GM18502 (cell line): ENCODE results near the gene HIRA.

Experiments
- ATAC-seq: cut with Tn5 transposase; IDR thresholded peaks from one replicate; pipeline ENCODE4 v1.9.1; 2021; ENCODE audit warnings: mild to moderate bottlenecking; ENCODE audit not compliant: unreplicated experiment, poor library complexity

Gene HIRA

DNA sequence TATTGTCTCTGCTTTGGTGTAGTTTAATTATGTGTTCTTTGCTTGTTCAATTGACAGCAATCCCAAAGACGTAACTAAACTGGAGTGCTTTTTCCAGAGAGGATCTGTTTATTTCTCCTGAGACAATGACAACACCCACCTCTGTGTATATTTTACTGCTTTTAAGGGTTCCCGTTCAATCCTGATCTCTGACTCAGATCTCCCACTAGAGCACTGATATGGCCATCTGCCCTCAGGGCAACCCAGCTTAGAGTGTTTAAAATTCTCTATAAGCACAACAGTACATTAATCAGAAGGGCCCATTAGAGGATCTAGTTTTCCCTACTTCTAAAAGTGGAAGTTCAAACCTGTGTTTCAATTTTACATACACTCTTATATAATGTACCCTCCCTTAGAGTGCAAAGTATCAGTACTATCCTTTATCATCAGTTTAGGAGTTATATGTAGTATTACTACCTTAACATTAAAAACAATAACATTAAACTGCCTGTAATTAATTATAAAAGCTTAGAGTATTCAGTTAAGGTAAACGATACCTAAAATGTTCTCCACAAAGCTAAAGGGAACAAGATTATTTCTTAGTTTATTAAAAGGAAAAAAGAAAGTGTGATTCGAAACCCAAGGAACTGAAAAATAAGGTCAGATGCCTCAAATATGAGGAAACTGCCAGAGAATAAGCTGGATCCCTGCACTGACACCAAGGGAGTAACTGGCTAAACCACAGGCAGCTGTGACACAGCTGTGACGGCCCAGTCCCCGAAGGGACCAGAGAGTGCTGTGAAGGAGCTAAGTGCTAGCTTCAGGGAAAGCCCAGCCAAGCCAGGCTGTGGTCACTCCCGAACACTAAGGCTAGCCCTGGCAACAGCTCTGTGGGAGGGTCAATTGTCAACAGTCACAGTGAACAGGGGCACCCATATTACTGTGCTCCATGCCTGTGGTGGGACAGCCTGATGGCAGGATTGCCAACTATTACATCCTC is 32.2 kb upstream of the HIRA start:
- ATAC-seq = no peak

DNA sequence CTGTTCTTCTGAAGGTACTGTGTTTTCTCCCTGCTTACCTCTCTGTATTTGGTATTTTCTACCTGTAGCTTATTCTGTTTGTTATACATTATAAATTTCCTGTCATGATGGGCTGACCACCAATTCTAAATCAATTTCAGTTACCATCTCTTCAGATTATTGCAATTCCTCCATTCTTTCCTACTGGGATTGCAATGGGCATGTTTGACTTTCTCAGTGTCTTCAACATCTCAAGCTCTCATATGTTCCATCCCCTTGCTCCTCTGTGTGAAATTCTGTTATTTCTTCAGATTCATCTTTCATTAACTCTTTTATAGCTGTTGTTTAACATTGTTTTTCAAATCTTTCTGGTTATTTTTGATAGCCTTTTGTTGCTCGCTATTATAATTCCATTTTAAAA is 31.5 kb upstream of the HIRA start:
- no peak for ATAC-seq

DNA sequence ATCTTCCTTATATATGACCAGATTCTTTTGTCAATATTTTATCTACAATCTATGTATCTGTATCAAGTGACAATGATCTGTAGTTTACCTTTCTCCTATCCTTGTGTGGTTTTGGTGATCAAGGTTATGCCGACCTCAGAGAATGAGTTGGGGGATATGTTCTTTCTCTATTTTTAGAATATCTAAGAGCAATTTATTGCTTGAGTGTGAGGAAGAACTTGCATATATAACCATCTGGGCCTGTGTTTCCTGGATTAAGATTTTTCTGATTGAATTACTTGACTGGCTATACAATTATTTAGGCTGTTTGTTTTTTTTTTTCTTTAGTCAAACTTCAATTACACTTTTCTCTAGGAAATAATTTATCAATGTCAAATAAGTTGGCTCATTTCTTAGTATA is 30.0 kb upstream of the HIRA start:
- ATAC-seq = no peak

DNA sequence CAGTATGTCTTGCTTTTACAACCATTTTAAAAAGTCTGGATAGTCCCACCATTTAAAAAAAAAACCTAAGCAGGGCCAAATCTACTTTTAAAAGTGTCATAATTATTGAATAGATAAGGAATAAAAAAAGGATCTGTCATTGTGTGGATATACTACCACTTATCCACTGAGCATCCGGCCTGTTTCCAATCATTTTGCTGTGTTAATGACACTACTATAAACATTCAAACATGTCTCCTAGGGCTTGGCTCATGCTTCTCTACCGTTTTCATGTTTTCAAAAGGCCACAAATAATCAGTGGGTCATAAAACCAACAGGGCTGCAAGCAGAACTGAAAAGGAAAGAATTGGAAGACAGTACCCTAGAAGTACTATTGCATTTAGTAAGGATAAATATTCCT is 28.5 kb upstream of the HIRA start:
- ATAC-seq = no peak

DNA sequence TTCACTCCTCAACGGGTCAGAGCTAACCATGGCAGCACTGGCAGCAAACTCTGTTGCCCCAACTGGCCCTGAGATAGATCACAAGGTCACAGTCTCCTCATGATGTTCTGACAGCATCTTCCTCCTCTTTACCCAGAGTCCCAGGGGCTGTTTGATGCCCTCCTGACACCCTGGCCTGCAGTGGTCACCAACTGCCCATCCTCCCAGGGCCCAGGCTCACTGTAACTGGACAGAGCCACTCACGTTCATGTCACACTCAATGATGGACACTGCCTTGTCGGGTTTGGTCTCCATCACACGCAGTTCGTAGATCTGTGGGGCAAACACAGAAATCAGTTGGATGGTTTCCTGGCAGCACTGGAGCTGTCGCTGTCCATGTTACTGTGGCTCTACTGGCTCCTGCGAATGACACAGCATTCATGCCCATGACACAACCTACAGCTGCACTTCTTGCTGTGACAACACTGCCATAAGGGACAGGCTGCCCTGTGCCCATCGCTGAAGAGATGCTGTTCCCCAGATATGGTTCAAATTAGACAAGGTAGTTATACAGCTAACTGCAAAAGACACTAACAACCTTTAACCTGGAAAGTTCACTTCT is 26.4 kb upstream of the HIRA start:
- ATAC-seq = no peak

DNA sequence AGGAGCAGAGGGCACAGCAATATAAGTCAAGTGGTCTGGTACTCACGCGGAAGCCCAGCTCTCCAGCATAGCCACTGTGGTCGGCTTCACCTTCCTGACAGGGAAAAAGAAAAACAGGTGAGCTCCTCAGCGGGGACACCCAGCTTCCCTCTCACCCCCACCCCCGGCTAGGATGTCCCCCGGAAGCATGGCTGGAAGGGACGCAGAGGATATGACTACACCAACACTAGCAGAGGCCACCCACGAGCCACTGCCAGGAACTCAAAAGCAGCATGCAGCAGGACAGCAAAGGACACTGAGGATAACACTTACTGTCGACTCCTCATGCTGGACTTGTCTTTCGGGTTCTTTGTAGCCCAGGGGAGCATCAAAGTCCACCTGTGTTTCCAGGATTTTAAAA is 25.0 kb upstream of the HIRA start:
- no peak for ATAC-seq

DNA sequence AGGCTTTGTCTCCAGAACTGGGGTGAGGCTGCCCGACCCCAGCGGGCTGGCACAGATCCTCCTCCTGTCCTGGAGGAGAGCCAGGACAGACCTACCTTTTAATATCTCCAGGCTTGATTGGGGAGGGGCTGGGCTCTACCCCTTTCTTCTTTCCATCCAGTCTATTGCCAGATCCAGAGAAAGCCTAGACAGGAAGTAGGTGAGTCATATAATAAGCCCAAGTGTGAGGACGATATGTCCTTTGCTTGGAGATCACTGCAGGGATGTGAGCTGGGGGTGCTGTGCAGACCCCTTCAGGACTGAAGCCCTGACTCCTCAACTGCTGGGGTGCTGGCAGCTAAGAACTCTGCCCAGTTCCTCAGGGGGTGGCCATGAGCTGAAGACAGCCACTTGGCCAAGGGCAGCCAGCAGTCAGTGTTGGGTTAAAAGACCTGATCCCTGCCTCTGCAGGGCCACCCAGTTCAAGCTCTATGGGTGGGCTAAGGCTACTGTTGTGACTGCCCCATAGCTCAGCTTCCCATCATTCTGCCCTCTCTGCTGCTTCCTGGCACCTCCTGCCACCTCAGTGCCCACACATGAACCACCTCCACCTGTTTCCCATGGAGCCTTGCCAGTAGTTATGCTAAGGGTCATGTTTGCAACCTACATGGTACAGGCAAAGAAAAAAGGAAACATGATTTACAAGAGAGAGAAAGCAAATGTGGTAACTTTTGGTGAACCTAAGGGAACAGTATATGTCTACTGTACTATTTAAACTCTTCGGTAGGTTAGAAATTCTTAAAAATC is 24.2 kb upstream of the HIRA start:
- no peak for ATAC-seq

DNA sequence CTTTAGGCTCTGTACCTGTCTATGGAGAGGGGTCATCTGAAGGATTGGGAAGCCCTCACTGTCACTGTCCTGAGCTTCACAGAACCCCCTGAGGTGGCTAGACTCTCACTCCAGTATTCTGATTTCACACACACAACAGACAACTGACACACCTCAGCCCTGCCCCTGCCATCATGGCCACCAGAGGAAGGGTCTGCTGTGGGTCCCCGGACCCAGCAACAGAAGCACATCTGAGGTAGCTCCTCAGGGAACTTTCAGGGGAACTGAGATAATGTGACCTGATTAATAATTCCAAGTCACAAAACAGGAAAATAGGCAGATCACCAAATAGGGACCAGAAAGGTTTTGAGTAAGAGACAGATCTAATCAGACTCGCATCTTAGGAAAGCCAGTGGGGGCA is 23.5 kb upstream of the HIRA start:
- ATAC-seq = no peak

DNA sequence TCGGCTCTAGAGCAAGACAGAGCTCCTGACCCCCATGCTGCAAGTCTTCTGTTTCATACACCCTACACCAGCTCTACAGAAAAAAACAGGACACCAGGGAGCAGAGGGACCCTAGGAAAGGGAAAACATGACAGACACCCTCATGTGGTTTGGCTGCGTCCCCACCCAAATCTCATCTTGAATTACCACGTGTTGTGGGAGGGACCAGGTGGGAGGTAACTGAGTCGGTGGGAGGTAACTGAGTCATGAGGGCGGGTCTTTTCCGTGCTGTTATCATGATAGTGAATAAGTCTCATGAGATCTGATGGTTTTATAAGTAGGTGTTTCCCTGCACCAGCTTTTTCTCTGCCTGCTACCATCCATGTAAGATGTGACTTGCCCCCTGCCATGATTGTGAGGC is 22.6 kb upstream of the HIRA start:
- no peak for ATAC-seq

DNA sequence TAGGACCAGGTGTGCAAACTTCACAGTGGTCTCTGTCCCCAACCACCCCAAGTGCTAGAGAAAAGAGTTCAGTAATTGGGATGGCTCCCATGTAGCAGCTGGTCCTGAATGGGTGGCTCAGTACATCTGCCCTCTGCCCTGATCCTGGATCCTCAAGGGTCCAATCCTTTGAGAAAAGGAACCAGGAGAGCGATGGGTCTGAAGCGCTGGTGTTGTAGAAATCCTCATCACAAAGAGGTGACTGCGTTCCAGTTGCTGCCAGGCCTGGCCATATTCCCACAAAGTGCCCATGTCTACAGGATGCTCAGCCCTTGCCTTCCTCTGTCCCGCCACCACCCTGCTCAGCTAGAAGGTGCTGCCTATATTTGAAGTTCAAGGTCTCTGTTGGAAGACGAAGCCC is 22.2 kb upstream of the HIRA start:
- ATAC-seq = no peak

DNA sequence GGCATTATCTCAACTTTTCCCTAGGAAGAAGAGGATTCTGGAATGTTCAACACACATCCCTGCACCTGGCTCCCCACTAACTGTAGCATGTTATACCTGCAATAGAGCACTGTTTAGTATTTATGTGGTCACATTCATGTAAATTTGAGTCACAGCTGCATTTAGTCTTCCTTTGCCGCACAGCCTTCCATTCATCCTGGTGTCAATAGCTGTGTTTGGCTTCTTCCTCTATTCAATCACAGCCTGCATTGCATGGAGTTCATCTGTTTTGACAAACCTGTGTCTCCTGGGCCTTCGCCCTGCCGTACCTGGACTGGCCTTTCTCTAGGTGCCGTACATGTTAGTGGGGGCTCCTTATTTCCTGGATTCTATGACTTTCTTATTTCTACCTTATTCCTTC is 20.0 kb upstream of the HIRA start:
- no peak for ATAC-seq

DNA sequence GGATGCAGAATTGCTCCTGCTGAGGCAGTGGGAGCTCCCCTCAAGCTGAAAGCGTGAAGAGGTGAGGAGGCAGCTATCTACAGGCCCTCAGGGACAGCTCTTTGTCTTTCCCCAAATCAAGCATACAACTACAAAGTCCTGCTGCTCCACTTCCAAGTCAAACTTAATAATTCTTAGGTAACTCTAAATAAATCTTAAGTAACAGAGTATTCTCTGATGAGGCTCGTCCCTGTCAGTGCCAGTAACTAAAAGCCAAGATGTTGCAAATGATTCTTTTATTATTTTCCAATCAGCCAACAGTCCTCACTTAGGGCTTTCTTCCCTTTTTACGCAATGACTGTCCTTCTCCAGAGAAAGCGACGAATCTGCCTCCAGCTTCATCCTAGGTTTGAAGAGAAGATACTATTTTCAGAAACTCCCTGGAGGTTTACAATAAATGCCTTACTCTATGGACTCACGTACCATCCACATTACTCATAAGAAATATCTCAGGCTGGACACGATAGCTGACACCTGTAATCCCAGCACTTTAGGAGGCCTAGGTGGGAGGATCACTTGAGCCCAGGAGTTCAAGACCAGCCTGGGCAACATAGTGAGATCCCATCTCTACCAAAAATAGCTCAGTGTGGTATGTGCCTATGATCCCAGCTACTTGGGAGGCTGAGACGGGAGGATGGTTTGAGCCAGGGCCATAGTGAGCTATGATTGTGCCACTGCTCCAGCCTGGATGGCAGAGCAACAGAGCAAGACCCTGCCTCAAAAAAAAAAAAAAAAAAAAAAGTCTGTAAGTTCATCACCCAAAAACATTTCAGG is 19.0 kb upstream of the HIRA start:
- no peak for ATAC-seq

DNA sequence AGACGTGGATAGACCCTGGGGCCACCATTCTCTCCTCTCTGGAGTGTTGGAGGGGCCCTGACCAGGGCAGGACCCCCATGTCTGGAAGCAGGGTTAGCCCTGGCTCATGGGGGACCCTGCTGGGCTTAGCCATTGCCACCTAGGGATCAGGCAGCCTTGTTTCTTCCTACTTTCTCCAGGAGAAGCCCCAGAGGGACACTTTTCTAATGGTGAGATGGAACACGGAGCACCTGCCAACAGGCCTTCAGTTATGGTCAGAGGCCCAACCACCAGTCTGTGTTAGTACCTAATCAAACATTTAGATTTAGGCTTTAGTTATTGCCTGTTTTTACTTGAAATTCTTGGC is 17.9 kb upstream of the HIRA start:
- no peak for ATAC-seq

DNA sequence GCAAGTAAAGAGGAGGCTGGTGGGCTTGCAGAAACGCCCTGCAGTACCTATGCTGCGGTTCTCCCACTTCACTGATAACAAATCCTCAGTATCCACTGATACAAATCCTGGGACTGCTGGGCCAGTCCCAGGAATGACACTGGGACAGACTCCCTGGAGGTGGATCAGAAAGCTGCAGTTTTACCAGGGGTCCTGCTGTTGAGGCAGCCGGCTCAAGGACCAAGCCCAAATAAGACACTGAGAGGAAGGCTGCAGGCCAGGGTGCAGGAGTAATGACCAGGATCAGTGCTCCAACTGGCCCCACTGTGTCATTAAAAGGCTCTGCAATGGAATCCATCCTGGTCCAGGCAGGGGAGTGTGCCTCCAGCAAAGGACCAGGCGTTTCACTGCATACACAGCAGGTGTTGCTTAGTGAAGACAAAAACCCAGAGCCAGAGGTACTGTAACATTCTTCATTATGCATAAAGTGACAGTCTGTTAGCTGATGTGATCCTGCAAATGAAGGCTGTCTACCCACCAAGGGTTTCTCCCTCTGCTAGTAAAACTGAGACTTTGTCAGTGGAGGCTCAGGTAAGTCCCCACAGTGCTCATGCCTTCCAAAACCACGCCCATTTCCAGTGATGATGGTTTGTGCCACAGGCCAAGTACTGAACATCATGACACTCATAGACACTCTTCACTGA is 17.3 kb upstream of the HIRA start:
- peak; percentile 34 for ATAC-seq

DNA sequence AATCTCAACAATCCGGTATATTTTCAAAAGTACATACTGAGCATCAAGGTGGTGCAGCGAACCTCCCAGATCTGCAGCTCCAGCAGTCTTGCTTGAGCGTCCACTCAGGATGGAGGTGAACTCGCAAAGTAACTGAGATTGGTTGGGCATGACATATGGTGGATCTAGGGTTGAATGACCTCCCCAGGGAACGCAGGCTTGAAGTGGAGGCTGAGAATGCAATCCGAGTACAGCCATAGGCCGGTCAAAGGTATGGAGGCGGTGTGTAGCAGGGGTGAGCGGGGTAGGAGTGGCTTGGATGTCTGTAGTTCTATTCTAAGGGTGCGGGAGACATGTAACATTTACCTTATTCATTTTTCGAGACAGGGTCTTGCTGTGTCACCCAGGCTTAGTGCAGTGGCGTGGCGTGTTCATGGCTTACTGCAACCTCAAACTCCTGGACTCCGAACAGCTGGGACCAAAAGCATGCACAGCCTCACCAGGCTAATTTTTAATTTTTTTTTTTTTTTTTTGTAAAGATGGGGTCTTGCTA is 16.6 kb upstream of the HIRA start:
- ATAC-seq = peak; percentile 37

DNA sequence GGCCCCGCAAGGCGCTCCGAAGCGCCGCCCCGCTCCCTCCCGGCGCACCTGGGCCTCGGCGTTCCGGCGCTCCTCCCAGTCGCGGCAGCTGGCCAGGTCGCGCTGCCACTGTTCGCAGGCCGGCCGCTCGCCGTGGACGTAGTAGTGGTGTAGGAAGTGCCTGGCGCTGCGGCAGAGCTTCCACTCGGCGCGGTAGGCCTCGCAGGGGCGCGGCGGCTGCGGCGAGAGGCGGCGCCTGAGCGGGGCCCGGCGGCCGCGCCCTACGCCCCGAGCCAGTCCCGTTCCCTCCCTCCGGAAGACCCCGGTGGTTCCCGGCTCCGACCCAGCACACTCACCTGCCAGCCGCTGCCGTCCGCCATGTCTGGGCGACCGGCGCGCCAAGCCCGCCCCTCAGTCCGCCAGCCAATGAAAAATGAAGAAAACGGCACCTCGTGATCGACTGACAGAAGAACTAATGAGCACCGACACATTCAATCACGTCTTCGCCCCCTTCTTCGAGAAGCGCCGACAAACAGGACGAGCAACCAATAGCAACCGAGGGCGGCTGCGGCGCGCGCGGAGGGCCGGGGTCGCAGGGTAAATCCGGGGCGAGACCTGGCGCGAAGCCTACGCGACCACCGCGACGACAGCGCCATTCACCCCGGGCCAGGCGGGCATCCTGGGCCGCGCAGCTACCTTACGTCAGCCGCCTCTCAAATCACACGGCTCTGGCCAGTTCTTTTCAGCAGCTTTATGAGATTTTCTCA is 16.0 kb upstream of the HIRA start, which contains the start of gene C22orf39:
C22orf39 (minus strand) TSS at position 382 of the 746 bp plus-strand sequence; CDS start at position 359, 23 bp downstream.
- peak; percentile 81 for ATAC-seq

DNA sequence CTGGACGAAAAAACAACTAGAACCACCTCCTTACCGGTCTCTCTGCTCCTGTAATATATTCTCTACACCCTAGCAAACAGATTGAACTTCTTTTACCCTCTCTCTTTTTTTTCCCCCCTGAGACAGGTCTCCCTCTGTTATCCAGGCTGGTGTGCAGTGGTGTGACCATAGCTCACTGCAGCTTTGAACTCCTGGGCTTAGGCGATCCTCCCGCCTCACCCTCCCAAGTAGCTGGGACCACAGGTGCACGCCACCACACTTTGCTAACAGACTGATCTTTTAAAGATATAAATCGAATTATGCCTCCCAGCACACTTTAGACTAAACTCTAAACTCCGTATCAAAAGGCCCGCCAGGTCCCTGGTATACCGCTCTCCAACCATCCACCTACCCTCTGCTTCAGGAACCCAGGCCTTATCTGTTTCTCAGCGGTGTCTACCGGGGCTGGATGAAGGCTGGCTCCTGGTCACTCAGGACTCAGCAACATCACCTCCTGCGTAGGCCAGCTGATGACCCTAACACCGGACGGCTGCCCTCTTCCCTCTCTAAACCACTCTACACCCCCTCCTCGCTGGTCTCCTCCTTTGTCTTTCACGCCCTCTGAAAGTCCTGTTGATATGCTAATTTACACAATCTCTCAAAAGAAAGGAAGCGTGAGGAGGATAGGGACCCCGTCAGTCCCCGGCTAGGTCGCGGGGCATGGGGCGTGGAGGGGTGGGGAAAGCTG is 15.2 kb upstream of the HIRA start:
- no peak for ATAC-seq
